NCI-H524 (cell line): Measurements from ENCODE around the gene ZNHIT2.

ENCODE experiments used
- DNase-seq, 2 experiments: peaks; one replicate each; lab custom pipeline; 2025; lab: John Stamatoyannopoulos, UW

The ZNHIT2 gene

GRCh38 chr11:65103476-65103875, 14.0 kb downstream of the ZNHIT2 start:
- no peak for DNase-seq

- DNase-seq, result no peak
These were observed 15.1 kb downstream of the ZNHIT2 start for GRCh38 chr11:65102142-65103095.

GRCh38 chr11:65100674-65101350, 16.7 kb downstream of the ZNHIT2 start:
- no peak for DNase-seq

GRCh38 chr11:65096926-65097325, 20.6 kb downstream of the ZNHIT2 start:
- DNase-seq, result no peak

GRCh38 chr11:65095974-65096806, 21.3 kb downstream of the ZNHIT2 start, which contains the start of gene VPS51:
VPS51 (plus strand) TSS chr11:65096214; CDS start chr11:65096251, 37 bp downstream.
- peak; percentile 61 to 88 for DNase-seq

- DNase-seq, result no peak
These were observed 22.1 kb downstream of the ZNHIT2 start for GRCh38 chr11:65095427-65095826.

GRCh38 chr11:65090628-65091027, 26.9 kb downstream of the ZNHIT2 start:
- no peak for DNase-seq

- DNase-seq, result no peak
These were observed 27.9 kb downstream of the ZNHIT2 start for GRCh38 chr11:65089621-65090020.

GRCh38 chr11:65087827-65088226, 29.7 kb downstream of the ZNHIT2 start:
- no peak for DNase-seq

- DNase-seq, result no peak
These were observed 30.3 kb downstream of the ZNHIT2 start for GRCh38 chr11:65087216-65087615.

GRCh38 chr11:65086809-65087208, 30.7 kb downstream of the ZNHIT2 start:
- DNase-seq, result no peak

- DNase-seq, result no peak
These were observed 32.1 kb downstream of the ZNHIT2 start for GRCh38 chr11:65085446-65085845.

- DNase-seq, result no peak
These were observed 32.7 kb downstream of the ZNHIT2 start for GRCh38 chr11:65084598-65085375.

- DNase-seq, result peak; percentile 87 to 92
These were observed 33.5 kb downstream of the ZNHIT2 start, which contains the start of the genes CDCA5 and ZFPL1 for GRCh38 chr11:65083834-65084597. CDCA5 (minus strand) TSS chr11:65084040; CDS start chr11:65083978, 62 bp downstream. ZFPL1 (plus strand) TSS chr11:65084222; CDS start chr11:65084699, 477 bp downstream.

GRCh38 chr11:65083134-65083833, 34.2 kb downstream of the ZNHIT2 start:
- DNase-seq, result no peak

- DNase-seq, result no peak
These were observed 38.6 kb downstream of the ZNHIT2 start for GRCh38 chr11:65078786-65079342.

GRCh38 chr11:65078151-65078550, 39.4 kb downstream of the ZNHIT2 start:
- peak in 1 of 2 experiments; percentile 45 for DNase-seq

- peak; percentile 50 to 81 for DNase-seq
These were observed 40.0 kb downstream of the ZNHIT2 start for GRCh38 chr11:65077451-65077850.

- DNase-seq, result no peak
These were observed 44.9 kb downstream of the ZNHIT2 start for GRCh38 chr11:65072631-65072966.
